AG20443 (cell line): ENCODE results near the gene PRIM2.
"Not testable (repeated sequence)": the region's sequence is repeated elsewhere in the genome, so short reads cannot be mapped to it uniquely, and the experiment has no call there.

Experiments used
- DNase-seq: peaks from one replicate; pipeline ENCODE4 v3.0.0; 2012; ENCODE audit warnings: low spot score, mixed read lengths

The PRIM2 gene

DNA sequence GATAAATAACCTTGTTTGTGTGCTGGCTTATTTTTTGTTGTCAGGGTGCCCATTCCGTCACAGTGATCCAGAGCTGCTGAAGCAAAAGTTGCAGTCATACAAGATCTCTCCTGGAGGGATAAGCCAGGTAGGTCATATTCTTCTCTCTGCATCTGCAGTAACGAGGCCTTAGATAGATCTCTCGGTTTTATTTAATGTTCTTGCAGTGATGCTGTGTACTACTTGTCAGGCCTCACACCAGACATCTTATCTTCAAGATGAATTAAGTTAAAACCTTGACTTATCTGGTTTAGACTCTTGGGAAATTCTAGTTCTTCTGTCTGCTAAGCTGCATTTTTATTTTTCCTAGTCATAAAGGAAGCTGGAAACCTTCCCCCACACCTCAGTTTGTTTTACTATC, 288.9 kb downstream of the PRIM2 start:
- not testable (repeated sequence) for DNase-seq

DNA sequence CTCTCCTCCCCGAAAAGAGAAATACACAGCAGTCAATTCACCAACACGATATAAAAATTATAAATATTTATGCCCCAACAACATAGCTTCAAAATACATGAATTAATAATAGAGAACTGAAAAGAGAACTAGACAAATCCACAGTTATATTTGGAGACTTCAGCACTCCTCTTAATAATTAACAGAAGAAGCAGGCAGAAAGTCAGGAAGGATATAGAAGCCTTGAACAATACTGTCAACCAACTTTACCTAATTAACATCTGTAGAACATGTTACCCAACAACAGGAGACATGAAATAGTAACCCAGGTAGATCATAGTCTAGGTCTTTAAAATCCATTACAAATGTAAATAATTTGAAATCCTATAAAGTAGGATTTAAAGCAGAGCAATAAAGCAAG, 293.2 kb downstream of the PRIM2 start:
- not testable (repeated sequence) for DNase-seq

GRCh38 chr6:57618959-57619358, 301.5 kb downstream of the PRIM2 start:
- DNase-seq = not testable (repeated sequence)

- not testable (repeated sequence) for DNase-seq
Measured at GRCh38 chr6:57631773-57632172, 314.3 kb downstream of the PRIM2 start.

DNA sequence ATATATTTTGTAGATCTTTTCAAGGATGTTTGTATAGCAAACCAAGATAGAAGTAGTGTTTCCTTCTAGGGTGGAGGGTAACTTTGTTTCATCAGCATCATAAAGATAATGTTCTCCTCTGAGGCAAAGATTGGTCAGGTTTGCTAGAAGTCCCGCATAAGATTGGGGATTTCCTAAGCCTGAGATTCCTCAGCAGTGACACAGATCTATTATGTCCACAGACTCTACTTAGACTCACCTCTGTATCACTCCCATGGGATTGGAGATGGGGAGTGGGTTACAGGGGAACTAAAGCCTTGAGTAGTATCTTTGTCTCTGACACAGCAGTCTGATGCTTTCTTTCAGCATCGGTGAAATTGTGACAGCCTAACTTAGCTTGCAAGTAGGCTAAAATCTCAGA, 341.1 kb downstream of the PRIM2 start:
- DNase-seq = not testable (repeated sequence)

GRCh38 chr6:57659794-57660193, 342.4 kb downstream of the PRIM2 start:
- DNase-seq = not testable (repeated sequence)

DNA sequence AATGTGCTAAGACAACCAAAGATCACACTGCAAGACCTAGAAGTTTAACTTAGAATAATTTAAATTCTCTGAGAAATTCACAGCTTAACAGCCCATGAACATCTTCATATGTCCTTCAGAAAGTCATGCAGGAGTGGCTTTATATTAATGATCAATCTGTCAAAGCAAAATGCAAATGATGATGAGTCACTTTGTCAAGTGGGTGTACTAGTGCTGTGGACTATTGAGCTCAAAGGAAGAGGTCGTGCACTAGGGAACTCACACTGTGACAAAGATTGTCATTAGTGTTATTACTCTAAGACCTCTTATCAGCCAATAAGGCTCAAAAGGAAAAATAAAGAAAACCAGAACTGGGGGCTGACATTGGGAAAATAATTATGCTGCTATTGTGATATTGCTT, 343.5 kb downstream of the PRIM2 start:
- DNase-seq = not testable (repeated sequence)

- DNase-seq = not testable (repeated sequence)
Measured at GRCh38 chr6:57668108-57668507, 350.7 kb downstream of the PRIM2 start.

DNA sequence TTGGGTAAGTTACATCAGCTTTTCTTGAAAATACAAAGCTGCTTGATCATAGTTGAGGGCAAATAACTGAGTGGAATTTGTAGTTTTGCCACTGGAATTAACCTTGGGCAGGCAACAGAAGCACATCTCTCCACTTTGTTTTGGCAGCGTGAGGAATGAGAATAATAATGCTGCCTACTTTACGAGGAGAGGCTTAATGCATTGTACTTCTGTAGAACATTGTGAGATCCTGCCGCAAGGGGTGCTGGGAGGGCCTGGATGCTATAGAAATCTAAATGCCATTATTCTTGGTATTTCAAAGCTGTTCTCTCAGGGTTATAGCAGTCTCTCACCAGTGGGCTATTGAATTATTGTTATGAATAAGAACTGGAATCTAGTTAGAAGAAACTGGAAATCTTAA, 353.8 kb downstream of the PRIM2 start:
- not testable (repeated sequence) for DNase-seq

- peak; percentile 20 for DNase-seq
Measured at GRCh38 chr6:57671937-57672627, 354.7 kb downstream of the PRIM2 start.

DNA sequence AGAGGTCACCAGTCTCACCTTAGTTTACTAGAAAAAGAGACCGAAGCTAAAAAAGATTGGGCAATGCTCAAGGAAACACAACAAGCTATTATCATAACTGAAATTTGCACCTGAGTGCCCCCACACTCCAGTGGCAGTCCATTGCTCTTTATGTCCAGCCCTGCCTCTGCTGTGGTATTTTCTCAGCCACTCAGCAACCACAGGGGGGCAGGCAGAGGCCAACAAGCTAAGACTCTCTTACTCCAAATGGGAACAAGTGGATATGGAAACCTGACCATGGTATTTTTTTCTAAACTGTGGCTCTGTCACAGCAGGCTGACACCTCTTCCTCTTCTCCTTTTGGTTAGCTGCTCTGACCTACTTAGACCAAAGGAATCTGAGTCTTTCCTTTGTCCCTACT, 355.9 kb downstream of the PRIM2 start:
- peak; percentile 7 for DNase-seq

DNA sequence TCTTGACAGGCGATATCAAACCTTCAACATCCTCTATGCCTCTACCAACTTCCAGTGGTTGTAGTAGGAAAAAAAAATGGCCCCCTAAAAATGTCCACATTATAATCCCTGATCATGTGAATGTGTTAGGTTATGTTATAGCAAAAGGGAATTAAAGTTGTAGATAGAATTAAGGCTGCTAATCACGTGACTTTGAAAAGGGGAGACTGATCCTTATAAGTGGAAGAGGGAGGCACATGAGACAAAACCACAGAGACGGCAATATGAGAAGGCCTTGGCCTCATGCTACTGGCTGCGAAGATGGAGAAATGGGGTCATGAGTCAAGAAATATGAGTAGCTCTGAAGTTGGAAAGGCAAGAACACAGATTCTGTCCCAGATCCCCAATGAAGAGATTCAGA, 358.0 kb downstream of the PRIM2 start:
- not testable (repeated sequence) for DNase-seq

- not testable (repeated sequence) for DNase-seq
Measured at GRCh38 chr6:57696382-57696781, 379.0 kb downstream of the PRIM2 start.
